KMS-11 (cell line): ENCODE data around the gene ZRANB3.
"Not testable (repeated sequence)": the region's sequence is repeated elsewhere in the genome, so short reads cannot be mapped to it uniquely, and the experiment has no call there.

Source experiments
- H2AFZ ChIP-seq: fragments of 200-600 bp; sonication (generic); 2 replicates; pipeline ENCODE4 v1.6.1; 2016; ENCODE audit warnings: antibody characterized with exemption, mixed run types, low read depth
- H3K27ac ChIP-seq: fragments of 200-600 bp; sonication (generic); 2 replicates; pipeline ENCODE4 v1.6.1; 2016; ENCODE audit warnings: mild to moderate bottlenecking, mixed run types
- H3K27me3 ChIP-seq: fragments of 200-600 bp; sonication (generic); 2 replicates; pipeline ENCODE4 v1.6.1; 2017; ENCODE audit warnings: mild to moderate bottlenecking, low read depth, mixed run types, moderate library complexity; ENCODE audit not compliant: insufficient read depth
- H3K36me3 ChIP-seq: fragments of 200-600 bp; sonication (generic); 2 replicates; pipeline ENCODE4 v1.6.1; 2017; ENCODE audit warnings: mild to moderate bottlenecking, mixed run types; ENCODE audit not compliant: insufficient read depth
- H3K4me1 ChIP-seq: fragments of 200-600 bp; sonication (generic); 2 replicates; pipeline ENCODE4 v1.6.1; 2016; ENCODE audit warnings: mild to moderate bottlenecking, low read depth, mixed run types; ENCODE audit not compliant: poor library complexity, severe bottlenecking
- H3K4me2 ChIP-seq: fragments of 200-600 bp; sonication (generic); 2 replicates; pipeline ENCODE4 v1.7.0; 2016; ENCODE audit warnings: mild to moderate bottlenecking, mixed run types
- H3K4me3 ChIP-seq: fragments of 200-600 bp; sonication (generic); IDR thresholded peaks from 2 replicates; pipeline ENCODE4 v1.6.1; 2017; ENCODE audit warnings: low read depth, low read length, mixed read lengths; ENCODE audit not compliant: insufficient read depth
- H3K79me2 ChIP-seq: fragments of 200-600 bp; sonication (generic); 2 replicates; pipeline ENCODE4 v1.6.1; 2016; ENCODE audit warnings: low read depth, mixed run types; ENCODE audit not compliant: insufficient read depth
- H3K9ac ChIP-seq: fragments of 200-600 bp; sonication (generic); 2 replicates; pipeline ENCODE4 v1.6.1; 2016; ENCODE audit warnings: mild to moderate bottlenecking, mixed run types
- H4K20me1 ChIP-seq: fragments of 200-600 bp; sonication (generic); 2 replicates; pipeline ENCODE4 v1.6.1; 2016; ENCODE audit warnings: mild to moderate bottlenecking, mixed run types; ENCODE audit not compliant: insufficient read depth
- CTCF ChIP-seq: fragments of 200-600 bp; sonication (generic); conservative IDR thresholded peaks from 2 replicates; pipeline ENCODE4 v1.6.1; 2017; ENCODE audit warnings: low read depth, mild to moderate bottlenecking, antibody characterized with exemption, low read length, moderate library complexity, mixed read lengths

ZRANB3 gene

GRCh38 chr2:135411646-135412045 lies 119.4 kb downstream of the ZRANB3 start:
- H3K36me3 ChIP-seq = no peaks in the 10 kb centered on the region
- no peak overlapping the region for H3K27ac ChIP-seq
- no peaks in the 10 kb centered on the region for H4K20me1 ChIP-seq
- H3K9ac ChIP-seq = no peak overlapping the region
- H3K79me2 ChIP-seq = no peaks in the 10 kb centered on the region
- no peaks in the 10 kb centered on the region for H3K27me3 ChIP-seq
- no peaks in the 10 kb centered on the region for H3K4me1 ChIP-seq
- no peak overlapping the region for H2AFZ ChIP-seq
- H3K4me2 ChIP-seq = no peak overlapping the region
- TF ChIP-seq CTCF = no peak
- H3K4me3 ChIP-seq = no peak overlapping the region

- Histone ChIP-seq H3K4me2 (no peak overlapping the region), H3K27ac (no peak overlapping the region), H3K79me2 (no peaks in the 10 kb centered on the region), H3K4me3 (no peak overlapping the region), H3K36me3 (no peaks in the 10 kb centered on the region), H4K20me1 (no peaks in the 10 kb centered on the region), H3K27me3 (no peaks in the 10 kb centered on the region), H3K4me1 (no peaks in the 10 kb centered on the region), H2AFZ (no peak overlapping the region), H3K9ac (no peak overlapping the region)
- TF ChIP-seq CTCF = no peak
Measured at GRCh38 chr2:135409436-135409835, 121.6 kb downstream of the ZRANB3 start.

- not testable (repeated sequence) for H3K36me3 ChIP-seq, H2AFZ ChIP-seq, H4K20me1 ChIP-seq, H3K27me3 ChIP-seq, H3K4me2 ChIP-seq, H3K4me1 ChIP-seq, H3K9ac ChIP-seq, H3K4me3 ChIP-seq, H3K79me2 ChIP-seq, H3K27ac ChIP-seq
Measured at GRCh38 chr2:135396259-135396658, 134.8 kb downstream of the ZRANB3 start.

- no peaks in the 10 kb centered on the region for H4K20me1 ChIP-seq
- H3K4me1 ChIP-seq = no peaks in the 10 kb centered on the region
- no peak overlapping the region for H3K9ac ChIP-seq
- no peak for TF ChIP-seq CTCF
- H3K79me2 ChIP-seq = no peaks in the 10 kb centered on the region
- H3K27me3 ChIP-seq = no peaks in the 10 kb centered on the region
- no peak overlapping the region for H2AFZ ChIP-seq
- no peaks in the 10 kb centered on the region for H3K36me3 ChIP-seq
- no peak overlapping the region for H3K27ac ChIP-seq
- H3K4me2 ChIP-seq = no peak overlapping the region
- no peak overlapping the region for H3K4me3 ChIP-seq
Measured at GRCh38 chr2:135386993-135387392, 144.0 kb downstream of the ZRANB3 start.

GRCh38 chr2:135378591-135378990 lies 152.4 kb downstream of the ZRANB3 start:
- H3K9ac ChIP-seq = no peak overlapping the region
- H2AFZ ChIP-seq = no peak overlapping the region
- no peaks in the 10 kb centered on the region for H3K79me2 ChIP-seq
- no peaks in the 10 kb centered on the region for H3K36me3 ChIP-seq
- no peaks in the 10 kb centered on the region for H3K4me1 ChIP-seq
- TF ChIP-seq CTCF = no peak
- H3K4me3 ChIP-seq = no peak overlapping the region
- no peaks in the 10 kb centered on the region for H4K20me1 ChIP-seq
- H3K27ac ChIP-seq = no peak overlapping the region
- no peak overlapping the region for H3K4me2 ChIP-seq
- H3K27me3 ChIP-seq = no peaks in the 10 kb centered on the region
